GM10248 (cell line): ENCODE measurements around the gene GPR142.

ENCODE experiments used
- CTCF ChIA-PET: fragments of 300-600 bp; sonication (Branson Sonifier 250); formaldehyde crosslinking; extraction: SDS; loops from one replicate; lab custom pipeline; 2021; ENCODE audit warnings: antibody characterized with exemption; lab: Yijun Ruan, JAX
- POLR2A ChIA-PET: fragments of 350-650 bp; sonication (Branson Sonifier 250); formaldehyde crosslinking; extraction: SDS; loops from one replicate; lab custom pipeline; 2020; ENCODE audit warnings: antibody characterized with exemption; lab: Yijun Ruan, JAX
- DNase-seq: peaks from one replicate; pipeline ENCODE4 v3.0.0; 2012; ENCODE audit errors: extremely low spot score
- CTCF ChIP-seq: IDR thresholded peaks from 2 replicates; pipeline ENCODE4 v1.5.1; 2012; ENCODE audit warnings: mild to moderate bottlenecking, low read depth; ENCODE audit errors: extremely low read depth, missing control alignments, control extremely low read depth

Gene GPR142

DNA sequence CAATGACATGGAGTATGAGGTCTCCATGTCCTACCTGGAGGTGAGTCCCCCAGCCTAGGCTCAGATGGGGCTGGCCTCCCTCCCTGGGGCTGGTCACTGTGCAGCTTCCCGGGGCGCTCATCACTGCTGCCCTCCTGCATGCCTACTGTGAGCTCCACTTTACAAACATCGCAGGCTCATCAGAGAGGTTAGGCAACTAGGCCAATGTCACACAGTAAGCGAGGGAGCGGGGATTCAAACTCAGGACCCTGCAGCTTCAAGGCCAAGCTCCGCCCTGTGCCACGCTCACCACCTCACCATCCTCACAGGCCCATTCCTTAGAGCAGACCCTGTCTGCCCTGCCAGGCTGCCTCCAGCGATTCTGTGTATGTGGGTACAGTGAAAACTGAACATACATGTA lies 24.2 kb upstream of the GPR142 start:
- DNase-seq: no peak
- CTCF ChIA-PET: no interaction called here
- POLR2A ChIA-PET: no interaction called here
- no peak for TF ChIP-seq CTCF

DNA sequence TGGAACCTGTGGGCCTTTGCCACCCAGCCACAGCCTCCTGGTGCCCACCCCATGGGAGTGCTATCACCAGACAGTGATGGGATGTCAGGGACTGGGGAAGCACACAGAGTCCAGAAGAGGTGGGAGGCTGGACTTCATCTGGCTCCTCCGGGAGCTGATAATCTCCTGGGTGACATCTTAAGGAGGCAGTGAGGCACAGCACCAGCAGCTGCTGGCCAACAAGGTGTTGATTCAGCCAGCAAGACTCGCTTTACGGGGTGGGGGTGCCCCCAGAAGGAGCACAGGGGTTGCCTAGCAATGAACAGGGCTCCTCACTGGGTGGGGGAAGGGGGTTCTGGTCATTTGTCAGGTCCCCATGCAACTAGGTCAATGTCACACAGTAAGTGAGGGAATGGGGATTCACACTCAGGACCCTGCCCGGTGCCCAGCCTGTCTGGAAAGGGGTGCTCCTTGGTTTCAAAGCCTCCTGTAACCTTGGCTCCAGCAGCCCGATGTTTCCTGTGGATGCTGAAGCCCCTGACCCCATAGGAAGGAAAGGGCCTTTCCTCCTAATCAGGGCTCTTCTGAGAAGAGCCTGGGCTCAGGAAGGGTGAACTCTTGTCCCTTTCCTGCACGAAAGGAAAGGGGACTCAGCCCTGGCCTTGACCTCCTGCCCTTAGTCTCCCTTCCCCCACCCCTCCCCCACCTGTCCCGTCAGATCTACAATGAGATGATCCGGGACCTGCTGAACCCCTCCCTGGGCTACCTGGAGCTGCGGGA lies 23.6 kb upstream of the GPR142 start:
- POLR2A ChIA-PET: no interaction called here
- CTCF ChIA-PET: no interaction called here

DNA sequence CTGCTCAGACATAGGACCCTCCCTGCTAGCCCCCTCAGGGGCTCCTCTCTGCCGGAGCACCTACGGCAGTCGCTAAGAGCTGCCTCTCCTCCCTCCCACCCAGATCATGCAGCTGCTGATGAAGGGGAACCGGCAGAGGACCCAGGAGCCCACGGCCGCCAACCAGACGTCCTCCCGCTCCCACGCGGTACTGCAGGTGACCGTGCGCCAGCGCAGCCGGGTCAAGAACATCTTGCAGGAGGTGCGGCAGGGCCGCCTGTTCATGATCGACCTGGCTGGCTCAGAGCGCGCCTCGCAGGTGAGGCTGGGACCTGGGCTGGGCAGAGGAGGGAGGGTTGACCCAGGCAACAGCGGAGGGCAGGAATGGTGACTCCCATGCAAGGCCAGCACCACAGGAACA lies 22.6 kb upstream of the GPR142 start:
- ChIA-PET CTCF (no interaction called here), POLR2A (no interaction called here)
- TF ChIP-seq CTCF: no peak
- no peak for DNase-seq

More for the DNA sequence above, 23.6 kb upstream of the GPR142 start:
- DNase-seq: no peak
- no peak for TF ChIP-seq CTCF

DNA sequence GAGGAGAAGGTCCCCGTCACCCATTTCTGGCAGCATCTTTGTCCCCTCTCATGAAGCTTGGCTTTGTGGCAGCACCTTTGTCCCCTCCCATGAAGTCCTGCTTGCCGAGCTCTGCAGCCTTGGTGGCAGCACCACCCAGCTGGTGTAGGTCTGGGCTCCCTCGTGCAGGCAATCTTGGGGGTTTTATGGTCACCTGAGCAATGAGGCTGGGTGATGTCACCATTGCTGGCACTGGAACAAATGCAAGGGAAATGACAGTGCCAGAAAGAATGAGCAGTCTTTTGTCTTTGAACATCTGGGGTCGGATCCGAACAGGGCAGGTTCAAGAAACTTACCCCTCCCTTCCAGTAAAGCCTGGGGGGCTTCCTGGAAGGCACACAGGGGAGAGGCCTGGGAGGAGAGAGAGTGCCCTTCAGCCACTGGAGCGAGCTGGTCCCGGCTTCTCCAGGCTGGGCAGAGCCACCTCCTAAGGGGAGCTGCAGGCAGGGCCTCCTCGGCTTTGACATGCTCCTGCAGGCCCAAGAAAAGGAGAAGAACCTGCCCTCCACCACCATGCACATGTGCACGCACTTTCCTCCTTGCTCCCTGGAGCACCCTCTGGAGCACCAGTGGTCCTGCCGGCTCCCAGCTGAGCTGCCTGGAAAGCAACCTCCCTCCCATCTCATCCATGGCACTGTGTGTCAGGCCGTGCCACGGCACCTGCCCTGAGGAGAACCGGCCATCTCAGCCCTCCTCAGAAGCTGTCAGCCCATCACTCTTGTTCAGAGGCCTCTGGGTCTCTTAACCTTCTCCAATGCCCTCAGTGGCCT lies 21.7 kb upstream of the GPR142 start:
- TF ChIP-seq CTCF: no peak
- DNase-seq: no peak
- POLR2A ChIA-PET: no interaction called here
- CTCF ChIA-PET: interaction anchor here (0.6 to 1.7 kb wide), 2 partner anchors 15 to 23 kb away, joined by 3 to 5 read pairs; partner anchors contain the start of gene BTBD17

- no peak for DNase-seq
- no peak for TF ChIP-seq CTCF
- ChIA-PET POLR2A (no interaction called here), CTCF (interaction anchor here (1.4 to 2.3 kb wide), 3 partner anchors 13 to 31 kb away, joined by 4 to 11 read pairs (median 5); partner anchors contain the start of gene BTBD17)
Observed at GRCh38 chr17:74347646-74348045, 19.7 kb upstream of the GPR142 start.

DNA sequence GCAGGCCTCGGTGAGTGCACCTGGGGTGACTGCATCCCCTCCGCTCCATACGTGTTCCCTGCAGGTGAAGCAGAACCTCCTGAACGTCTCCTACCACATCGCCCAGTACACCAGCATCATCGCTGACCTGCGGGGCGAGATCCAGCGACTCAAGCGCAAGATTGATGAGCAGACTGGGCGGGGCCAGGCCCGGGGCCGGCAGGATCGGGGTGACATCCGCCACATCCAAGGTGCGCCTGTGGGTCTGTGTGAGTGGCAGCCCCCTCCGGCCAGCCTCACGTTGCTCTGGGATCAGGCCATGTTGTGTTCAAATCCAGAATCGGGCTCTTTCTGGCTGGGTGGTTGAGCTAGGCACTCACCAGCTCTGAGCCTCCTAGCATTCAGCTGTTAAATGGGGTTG lies 18.2 kb upstream of the GPR142 start:
- POLR2A ChIA-PET: no interaction called here
- TF ChIP-seq CTCF: no peak
- no peak for DNase-seq
- CTCF ChIA-PET: no interaction called here
